ENCODE results near the gene SPATA31C1.

SPATA31C1 gene

DNA sequence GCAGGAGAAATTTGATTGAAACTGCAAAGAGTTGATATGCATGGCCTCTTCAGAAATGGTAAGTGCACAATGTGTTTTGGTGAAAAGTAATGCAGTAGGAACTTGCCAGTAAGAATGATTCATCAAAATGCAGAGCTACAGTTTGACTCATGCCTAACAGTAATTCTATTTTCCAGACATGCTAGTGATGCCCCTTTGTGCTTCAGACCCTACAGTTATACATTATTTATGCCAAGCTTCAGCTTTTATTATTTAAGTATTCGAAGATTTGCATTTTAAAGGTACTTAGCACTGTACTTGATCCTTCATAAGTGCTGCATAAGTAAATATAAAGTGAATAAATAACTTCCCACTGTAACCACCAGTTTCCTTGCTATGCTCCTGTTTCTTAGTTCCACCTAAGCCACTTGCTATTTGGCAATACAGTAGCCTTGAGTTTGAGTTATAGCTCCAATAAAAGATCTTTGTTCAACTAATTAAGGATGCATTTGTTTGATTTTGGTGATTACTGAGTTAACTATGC lies 38.7 kb upstream of the SPATA31C1 start:
- no peaks in the 10 kb centered on the region for H3K27me3 ChIP-seq (replicated peaks)
- DNase-seq, result peak; percentile 37
- no peaks in the 10 kb centered on the region for H3K36me3 ChIP-seq (replicated peaks)
- TF ChIP-seq, protein P1, sequence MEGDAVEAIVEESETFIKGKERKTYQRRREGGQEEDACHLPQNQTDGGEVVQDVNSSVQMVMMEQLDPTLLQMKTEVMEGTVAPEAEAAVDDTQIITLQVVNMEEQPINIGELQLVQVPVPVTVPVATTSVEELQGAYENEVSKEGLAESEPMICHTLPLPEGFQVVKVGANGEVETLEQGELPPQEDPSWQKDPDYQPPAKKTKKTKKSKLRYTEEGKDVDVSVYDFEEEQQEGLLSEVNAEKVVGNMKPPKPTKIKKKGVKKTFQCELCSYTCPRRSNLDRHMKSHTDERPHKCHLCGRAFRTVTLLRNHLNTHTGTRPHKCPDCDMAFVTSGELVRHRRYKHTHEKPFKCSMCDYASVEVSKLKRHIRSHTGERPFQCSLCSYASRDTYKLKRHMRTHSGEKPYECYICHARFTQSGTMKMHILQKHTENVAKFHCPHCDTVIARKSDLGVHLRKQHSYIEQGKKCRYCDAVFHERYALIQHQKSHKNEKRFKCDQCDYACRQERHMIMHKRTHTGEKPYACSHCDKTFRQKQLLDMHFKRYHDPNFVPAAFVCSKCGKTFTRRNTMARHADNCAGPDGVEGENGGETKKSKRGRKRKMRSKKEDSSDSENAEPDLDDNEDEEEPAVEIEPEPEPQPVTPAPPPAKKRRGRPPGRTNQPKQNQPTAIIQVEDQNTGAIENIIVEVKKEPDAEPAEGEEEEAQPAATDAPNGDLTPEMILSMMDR (IDR thresholded peaks at IDR 0.05; ENCODE audit: low read depth, low read length, missing control alignments), result no peak
- in situ Hi-C loops (cut with HindIII; ENCODE audit: low pct_ligation_motif_present, low sequenced_read_pairs), result no loop called here
- no peak overlapping the region for H3K4me3 ChIP-seq (ENCODE audit: low read depth, low read length)
- peak overlapping the region; percentile 24 for H3K27ac ChIP-seq

DNA sequence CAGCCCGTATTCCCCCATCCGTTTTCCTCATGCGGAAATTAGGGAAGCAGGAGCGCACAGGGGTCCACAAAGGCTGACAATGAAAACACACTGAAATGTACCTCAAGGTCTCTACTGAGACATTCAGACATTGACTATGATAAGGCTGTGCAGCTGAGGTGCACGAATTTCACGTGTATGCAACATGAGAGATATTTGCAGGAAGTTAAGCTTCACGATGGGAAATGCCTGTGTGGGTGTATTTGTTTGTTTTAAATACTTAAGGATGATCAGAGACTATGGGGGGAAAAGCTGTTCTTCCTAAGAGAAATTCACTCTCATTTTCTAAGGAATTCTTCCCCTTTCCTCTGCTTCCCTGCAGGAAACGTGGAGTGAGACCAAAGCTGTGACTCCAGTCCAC lies 37.6 kb upstream of the SPATA31C1 start:
- no peak overlapping the region for H3K27ac ChIP-seq
- H3K27me3 ChIP-seq (replicated peaks), result no peaks in the 10 kb centered on the region
- TF ChIP-seq, protein P1 (IDR thresholded peaks at IDR 0.05; ENCODE audit: low read depth, low read length, missing control alignments), result no peak
- in situ Hi-C loops (cut with HindIII; ENCODE audit: low pct_ligation_motif_present, low sequenced_read_pairs), result no loop called here
- no peaks in the 10 kb centered on the region for H3K36me3 ChIP-seq (replicated peaks)
- H3K4me3 ChIP-seq (ENCODE audit: low read depth, low read length), result no peak overlapping the region
- DNase-seq, result no peak

DNA sequence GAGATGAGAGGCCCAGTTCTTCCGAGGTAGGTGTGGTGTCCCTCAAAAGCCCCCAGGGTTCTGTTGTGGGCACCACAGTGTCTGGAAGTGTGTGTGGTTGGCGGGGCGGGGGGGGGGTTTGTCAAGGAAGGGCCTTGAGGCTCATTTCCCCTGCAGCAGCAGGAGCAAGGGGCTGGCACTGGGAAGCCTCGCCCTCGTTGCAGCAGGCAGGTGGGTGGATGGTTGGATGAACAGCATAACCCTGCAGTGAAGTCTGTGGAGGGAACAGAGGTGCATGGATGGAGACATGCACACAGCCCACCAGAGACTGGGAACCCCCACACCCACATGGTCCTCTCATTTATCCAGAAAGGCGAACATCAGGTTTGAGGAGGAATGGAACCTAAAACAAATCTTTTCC lies 37.1 kb upstream of the SPATA31C1 start:
- no peaks in the 10 kb centered on the region for H3K27me3 ChIP-seq (replicated peaks)
- in situ Hi-C loops (cut with HindIII; ENCODE audit: low pct_ligation_motif_present, low sequenced_read_pairs), result no loop called here
- H3K27ac ChIP-seq, result no peak overlapping the region
- TF ChIP-seq, protein P1 (IDR thresholded peaks at IDR 0.05; ENCODE audit: low read depth, low read length, missing control alignments), result no peak
- H3K4me3 ChIP-seq (ENCODE audit: low read depth, low read length), result no peak overlapping the region
- no peak for DNase-seq
- no peaks in the 10 kb centered on the region for H3K36me3 ChIP-seq (replicated peaks)

DNA sequence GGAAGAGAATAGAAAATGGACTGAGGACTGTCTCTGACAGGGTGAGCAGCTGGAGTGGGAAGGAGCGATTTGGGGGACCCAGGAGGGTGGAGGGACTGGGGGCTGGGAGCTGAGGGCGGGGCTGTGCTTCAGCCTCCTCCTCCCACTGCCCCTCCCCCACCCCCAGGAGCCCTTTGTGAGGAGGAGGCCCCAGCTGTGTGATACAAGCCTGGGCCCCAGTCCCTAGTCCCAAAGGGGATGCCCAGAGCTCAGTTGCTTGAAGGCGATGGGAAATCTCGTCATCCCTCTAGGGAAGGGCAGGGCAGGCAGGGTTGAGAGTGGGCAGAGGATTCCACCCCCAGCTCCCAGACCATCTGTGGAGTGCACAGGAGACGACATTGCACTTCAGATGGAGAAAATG lies 35.1 kb upstream of the SPATA31C1 start, which contains the start of gene SPATA31E1:
SPATA31E1 (plus strand) TSS at position 251 of the 400 bp plus-strand sequence; CDS start at position 266, 15 bp downstream.
- no peak within 1 kb of the TSS for H3K27ac ChIP-seq
- TF ChIP-seq, protein P1 (IDR thresholded peaks at IDR 0.05; ENCODE audit: low read depth, low read length, missing control alignments), result no peak
- in situ Hi-C loops (cut with HindIII; ENCODE audit: low pct_ligation_motif_present, low sequenced_read_pairs), result no loop called here

DNA sequence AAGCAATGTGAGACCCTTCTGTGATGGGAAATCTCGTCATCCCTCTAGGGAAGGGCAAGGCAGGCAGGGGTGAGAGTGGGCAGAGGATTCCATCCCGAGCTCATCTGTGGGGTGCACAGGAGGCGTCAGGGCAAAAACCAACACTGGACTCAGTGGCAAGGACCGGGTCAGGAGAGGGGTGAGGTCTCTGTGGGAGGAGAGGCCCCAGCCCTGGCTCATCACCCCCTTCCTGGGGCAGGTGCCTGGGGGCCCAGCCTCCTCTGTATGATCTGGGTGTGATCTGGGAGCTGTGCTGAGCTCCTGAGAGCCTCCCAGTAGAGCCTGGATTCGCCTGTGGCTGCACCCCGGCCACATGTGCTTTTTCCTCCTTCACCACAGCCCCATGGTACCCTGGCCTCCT lies 34.5 kb upstream of the SPATA31C1 start:
- in situ Hi-C loops (cut with HindIII; ENCODE audit: low pct_ligation_motif_present, low sequenced_read_pairs), result no loop called here
- Histone ChIP-seq H3K36me3 (replicated peaks) (no peaks in the 10 kb centered on the region), H3K4me3 (ENCODE audit: low read depth, low read length) (no peak overlapping the region), H3K27me3 (replicated peaks) (no peaks in the 10 kb centered on the region), H3K27ac (no peak overlapping the region)
- no peak for DNase-seq
- TF ChIP-seq, protein P1 (IDR thresholded peaks at IDR 0.05; ENCODE audit: low read depth, low read length, missing control alignments), result no peak

More for the DNA sequence above, 35.1 kb upstream of the SPATA31C1 start, which contains the start of gene SPATA31E1:
- H3K4me3 ChIP-seq (ENCODE audit: low read depth, low read length), result no peak within 1 kb of the TSS
- DNase-seq, result no peak
- no peaks in the 10 kb centered on the region for H3K27me3 ChIP-seq (replicated peaks)
- H3K36me3 ChIP-seq (replicated peaks), result no peaks in the 10 kb centered on the region

DNA sequence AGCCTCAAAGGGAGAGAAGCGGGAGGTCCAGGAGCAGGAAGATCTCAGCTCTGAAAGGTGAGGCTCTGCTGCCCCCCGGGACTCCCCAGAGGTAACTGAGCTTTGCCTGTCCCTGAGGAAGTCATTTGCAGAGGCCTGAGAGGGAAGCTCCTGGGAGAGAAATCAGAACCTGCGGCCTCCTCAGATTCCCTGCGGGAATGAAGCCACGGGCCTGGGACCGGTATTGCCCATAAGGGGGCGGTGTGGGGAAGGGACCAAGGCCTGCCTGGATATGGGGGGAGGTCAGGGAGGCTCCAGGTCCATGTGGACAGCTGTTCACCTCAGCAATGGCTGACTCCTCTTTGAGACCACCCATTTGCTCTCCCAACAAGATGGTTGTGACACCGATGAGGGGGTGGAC lies 33.8 kb upstream of the SPATA31C1 start:
- Histone ChIP-seq H3K27ac (no peak overlapping the region), H3K4me3 (ENCODE audit: low read depth, low read length) (no peak overlapping the region), H3K27me3 (replicated peaks) (no peaks in the 10 kb centered on the region), H3K36me3 (replicated peaks) (no peaks in the 10 kb centered on the region)
- TF ChIP-seq, protein P1 (IDR thresholded peaks at IDR 0.05; ENCODE audit: low read depth, low read length, missing control alignments), result peak; percentile 39
- in situ Hi-C loops (cut with HindIII; ENCODE audit: low pct_ligation_motif_present, low sequenced_read_pairs), result no loop called here
- DNase-seq, result no peak

Measured in brain microvascular endothelial cell (primary cell).